NOMO-1 (cell line): Measurements from ENCODE around the gene KCNN4.
"Not testable (repeated sequence)": the region's sequence is repeated elsewhere in the genome, so short reads cannot be mapped to it uniquely, and the experiment has no call there.

ENCODE experiments used
- DNase-seq, 2 experiments: peaks; one replicate each; lab custom pipeline; 2025; ENCODE audit not compliant: unreplicated experiment in 2 of 2; lab: John Stamatoyannopoulos, UW

KCNN4 gene

GRCh38 chr19:43775299-43775890 is 5.4 kb downstream of the KCNN4 start:
- no peak for DNase-seq

DNA sequence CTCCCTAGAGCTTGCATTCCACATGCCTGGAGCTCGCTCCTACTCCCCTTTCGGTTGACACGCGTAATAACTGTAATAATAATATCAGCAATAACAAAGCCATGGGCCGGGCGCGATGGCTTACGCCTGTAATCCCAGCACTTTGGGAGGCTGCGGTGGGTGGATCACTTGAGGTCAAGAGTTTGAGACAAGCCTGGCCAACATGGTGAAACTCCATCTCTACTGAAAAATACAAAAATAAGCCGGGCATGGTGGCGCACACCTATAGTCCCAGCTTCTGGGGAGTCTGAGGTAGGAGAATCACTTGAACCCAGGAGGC is 5.9 kb downstream of the KCNN4 start:
- not testable (repeated sequence) for DNase-seq

DNA sequence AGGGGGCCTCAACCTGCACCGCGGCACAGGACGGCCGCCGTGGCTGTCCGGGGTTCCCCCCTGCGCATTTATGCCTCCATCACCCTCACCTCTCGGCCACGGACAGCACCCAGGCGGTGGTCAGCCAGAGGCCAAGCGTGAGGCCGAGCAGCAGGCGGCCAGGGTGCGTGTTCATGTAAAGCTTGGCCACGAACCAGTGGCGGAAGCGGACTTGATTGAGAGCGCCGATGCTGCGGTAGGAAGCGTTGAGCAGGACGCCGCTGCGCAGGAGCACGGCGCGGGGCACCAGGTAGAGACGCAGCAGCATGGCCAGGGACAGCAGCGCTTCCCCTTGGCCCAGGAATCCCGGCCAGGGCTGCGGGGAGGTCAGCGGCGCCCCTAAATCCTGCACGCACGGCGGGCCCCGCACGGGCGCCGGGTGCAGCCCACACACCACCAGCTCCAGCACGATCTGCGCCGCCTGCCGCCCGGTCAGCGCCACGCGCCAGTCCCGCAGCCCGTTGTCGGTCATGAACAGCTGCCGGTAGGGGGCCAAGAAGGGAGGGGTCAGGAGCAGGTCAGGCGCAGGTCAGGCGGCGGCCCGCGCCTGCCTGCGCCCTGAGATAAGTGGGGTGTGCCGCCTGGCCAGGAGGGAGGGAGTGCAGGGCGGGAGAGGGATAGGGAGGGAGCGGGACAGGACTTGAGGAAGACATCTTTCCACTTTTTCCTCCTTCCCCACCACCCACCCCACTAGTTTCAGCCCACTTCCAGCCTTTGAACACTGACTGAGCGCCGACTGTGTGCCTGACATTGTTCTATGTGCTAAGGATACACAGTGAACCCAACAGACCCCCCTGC is 6.5 kb downstream of the KCNN4 start:
- no peak for DNase-seq

DNA sequence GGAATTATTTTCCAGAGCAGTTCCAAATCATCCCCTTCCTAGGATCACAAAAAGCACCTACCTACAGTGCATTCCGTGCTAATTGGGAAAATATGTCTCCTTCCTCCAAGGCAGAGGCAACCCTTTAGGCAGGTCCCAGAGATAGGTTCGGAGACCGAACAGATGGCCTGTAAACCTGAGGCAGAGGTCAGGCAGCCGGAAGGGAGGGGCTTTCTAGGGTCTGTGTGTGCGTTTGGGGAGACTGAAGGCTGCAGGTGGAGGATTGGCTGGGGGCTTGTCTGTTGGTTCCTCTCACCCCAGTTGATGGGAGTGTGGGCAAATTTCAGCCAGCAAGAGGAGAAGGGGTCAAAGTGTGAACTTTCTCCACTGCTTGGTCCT is 7.1 kb downstream of the KCNN4 start:
- no peak for DNase-seq

DNA sequence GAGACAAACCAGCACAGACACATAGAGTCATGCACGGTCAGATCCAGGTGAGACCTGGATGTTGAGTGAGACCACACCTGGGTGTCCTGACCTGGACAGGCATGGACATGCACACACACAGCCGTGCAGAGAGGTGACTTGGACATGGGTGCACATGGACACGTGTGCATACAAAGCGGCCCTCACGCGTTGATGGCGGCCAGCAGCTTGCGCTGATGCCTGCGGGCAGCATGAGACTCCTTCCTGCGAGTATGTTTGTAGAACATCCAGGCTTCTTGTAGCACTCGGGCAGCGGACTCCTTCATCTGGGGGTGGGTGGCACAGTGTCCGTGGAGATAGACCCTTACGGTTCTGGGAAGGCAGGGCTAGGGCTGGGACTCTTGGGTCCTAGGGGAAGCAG is 11.5 kb downstream of the KCNN4 start:
- DNase-seq = no peak

DNA sequence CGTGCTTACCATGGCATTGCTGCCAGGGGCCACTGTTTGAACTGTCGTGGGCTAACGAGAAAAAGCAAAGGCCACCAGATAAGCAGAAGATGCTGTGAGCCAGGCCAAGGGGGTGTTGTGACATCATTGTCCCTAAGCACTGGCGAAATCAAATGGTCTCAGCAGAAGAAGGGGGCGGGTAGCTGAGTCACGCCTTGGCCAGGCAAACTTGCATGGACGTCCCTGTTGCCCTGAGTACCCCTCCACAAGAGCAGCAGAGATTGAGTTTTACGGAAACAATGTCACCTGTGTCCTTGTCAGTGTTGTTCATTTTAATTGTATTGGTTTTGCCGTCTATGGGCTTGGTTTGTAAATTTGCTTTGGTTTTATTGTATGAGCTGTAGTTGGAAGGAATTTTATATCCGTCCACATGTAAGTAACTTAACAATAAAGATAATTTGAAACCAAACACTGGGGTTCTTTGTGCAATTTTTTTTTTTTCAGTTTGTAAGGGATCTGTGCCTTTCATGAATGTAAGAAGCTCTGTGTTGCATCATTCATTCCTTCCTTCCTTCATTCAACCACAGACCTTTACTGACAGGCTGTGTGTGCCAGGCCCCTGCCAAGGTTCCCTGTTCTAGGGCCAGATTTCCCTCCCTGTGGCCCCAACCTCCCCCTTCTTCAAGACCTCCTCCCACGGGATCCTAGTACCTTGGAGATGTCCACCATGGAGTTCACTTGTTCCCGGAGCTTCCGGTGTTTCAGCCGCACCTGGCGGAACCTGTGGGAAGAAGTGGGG is 12.3 kb downstream of the KCNN4 start:
- peak; percentile 83 to 89 for DNase-seq

GRCh38 chr19:43767818-43768217 is 13.0 kb downstream of the KCNN4 start:
- no peak for DNase-seq

DNA sequence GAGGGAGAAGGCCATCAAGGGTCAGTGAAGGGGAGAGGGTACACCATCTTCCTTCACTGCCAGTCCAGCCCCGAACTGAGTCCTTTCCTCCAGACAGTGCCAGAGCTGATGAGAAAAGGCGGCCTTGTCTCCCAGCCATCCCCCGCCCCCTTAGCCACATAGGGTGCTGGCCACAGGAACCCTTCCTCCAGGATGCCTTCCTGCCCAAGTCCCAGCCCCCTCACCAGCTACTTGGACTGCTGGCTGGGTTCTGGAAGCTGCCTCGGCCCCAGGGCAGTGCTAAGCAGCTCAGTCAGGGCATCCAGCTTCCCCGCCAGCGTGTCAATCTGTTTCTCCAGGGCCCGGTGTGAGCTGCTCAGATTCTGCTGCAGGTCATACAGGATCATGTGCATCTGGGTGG is 13.5 kb downstream of the KCNN4 start:
- no peak for DNase-seq

- DNase-seq = no peak
Measured at GRCh38 chr19:43766755-43767043, 14.1 kb downstream of the KCNN4 start.

GRCh38 chr19:43765109-43765876 is 15.5 kb downstream of the KCNN4 start:
- peak; percentile 84 to 87 for DNase-seq

DNA sequence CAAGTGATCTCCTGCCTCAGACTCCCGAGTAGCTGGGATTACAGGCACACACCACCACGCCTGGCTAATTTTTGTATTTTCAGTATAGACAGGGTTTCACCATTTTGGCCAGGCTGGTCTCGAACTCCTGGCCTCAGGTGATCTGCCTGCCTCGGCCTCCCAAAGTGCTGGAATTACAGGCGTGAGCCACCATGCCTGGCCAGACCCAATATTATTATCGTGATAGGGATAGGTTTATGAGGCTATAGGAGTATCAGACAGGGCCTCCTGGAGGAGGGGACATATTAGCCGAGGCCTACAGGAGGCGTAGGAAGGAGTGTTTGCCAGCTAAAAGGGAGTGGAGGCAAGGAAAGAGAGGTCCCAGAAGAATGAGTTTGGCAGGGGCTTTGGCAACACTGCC is 16.1 kb downstream of the KCNN4 start:
- not testable (repeated sequence) for DNase-seq

DNA sequence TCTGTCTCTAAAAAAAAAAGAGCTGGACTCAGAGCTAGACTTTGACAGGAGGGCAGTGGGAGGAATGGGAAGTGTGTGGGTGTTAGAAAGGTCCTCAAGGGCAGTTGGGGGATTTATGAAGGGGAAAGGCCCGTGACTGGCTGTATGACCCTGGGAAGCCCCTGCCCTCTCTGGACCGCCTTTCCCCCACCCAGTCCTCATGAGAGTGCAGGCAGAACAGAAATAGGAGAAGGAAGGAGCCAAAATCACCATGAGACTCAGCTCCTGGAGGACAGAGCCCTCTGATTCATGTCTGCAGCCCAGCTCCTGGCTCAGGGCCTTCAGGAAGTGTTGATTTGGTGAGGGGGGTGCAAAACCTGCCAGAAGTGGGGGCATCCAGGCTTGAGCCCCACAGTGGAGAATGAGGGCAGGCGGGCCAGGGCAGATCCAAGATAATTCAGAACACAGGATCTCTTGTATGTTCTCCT is 17.3 kb downstream of the KCNN4 start:
- DNase-seq = no peak

- DNase-seq = no peak
Measured at GRCh38 chr19:43762814-43763213, 18.0 kb downstream of the KCNN4 start.

GRCh38 chr19:43760941-43761340 is 19.8 kb downstream of the KCNN4 start:
- no peak for DNase-seq

- no peak for DNase-seq
Measured at GRCh38 chr19:43759515-43759914, 21.3 kb downstream of the KCNN4 start.

- peak; percentile 78 to 86 for DNase-seq
Measured at GRCh38 chr19:43755256-43755801, 25.4 kb downstream of the KCNN4 start.

- peak; percentile 93 to 94 for DNase-seq
Measured at GRCh38 chr19:43754503-43755255, 26.1 kb downstream of the KCNN4 start, which contains the start of gene SMG9. Gene SMG9 (minus strand): TSS chr19:43754962. CDS start chr19:43750741, 4,221 bp downstream.

DNA sequence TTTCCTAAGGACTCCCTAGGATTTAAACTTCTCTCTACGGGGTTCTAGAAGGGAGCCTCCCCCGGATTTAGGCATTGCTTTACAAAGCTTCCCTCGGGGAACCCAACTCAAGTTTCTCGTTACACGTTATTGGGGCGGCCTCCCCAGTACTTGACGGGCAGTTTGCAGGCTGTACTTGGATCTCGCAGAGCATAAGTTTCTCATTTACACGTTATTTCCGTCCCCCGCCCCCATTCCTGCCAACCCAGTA is 26.6 kb downstream of the KCNN4 start:
- no peak for DNase-seq

GRCh38 chr19:43752287-43752875 is 28.4 kb downstream of the KCNN4 start:
- no peak for DNase-seq
